Dendritic cell treated with granulocyte-macrophage colony-stimulating factor and Interleukin-4, amounts not matched to agents 40 ng/mL and 50 ng/mL, for 4 days (primary cell): ENCODE results near the gene DOCK1.

Experiments
- H3K27ac Mint-ChIP-seq: one replicate; pipeline ENCODE4 v1.8.0; 2022; ENCODE audit warnings: mild to moderate bottlenecking, mixed read lengths
- H3K27me3 Mint-ChIP-seq: one replicate; pipeline ENCODE4 v1.8.0; 2022; ENCODE audit warnings: mild to moderate bottlenecking, mixed read lengths
- H3K36me3 Mint-ChIP-seq: one replicate; pipeline ENCODE4 v1.8.0; 2022; ENCODE audit warnings: low read depth, mixed read lengths
- H3K4me1 Mint-ChIP-seq: one replicate; pipeline ENCODE4 v1.8.0; 2022; ENCODE audit warnings: low read depth, mixed read lengths
- H3K4me3 Mint-ChIP-seq: one replicate; pipeline ENCODE4 v1.8.0; 2022; ENCODE audit warnings: mild to moderate bottlenecking, moderate library complexity, mixed read lengths
- H3K9me3 Mint-ChIP-seq: one replicate; pipeline ENCODE4 v1.8.0; 2022; ENCODE audit warnings: mixed read lengths
- intact Hi-C: fragments of 100-400 bp; cut with micrococcal nuclease; formaldehyde crosslinking; loops from one replicate; pipeline ENCODE4 v1.15.0; 2022

The DOCK1 gene

GRCh38 chr10:127003032-127003685 is 97.9 kb downstream of the DOCK1 start:
- Mint-ChIP-seq H3K27me3 (no peaks in the 10 kb centered on the region), H3K4me1 (no peaks in the 10 kb centered on the region), H3K27ac (no peak overlapping the region), H3K9me3 (peaks cover 9% of the 10 kb centered on the region), H3K4me3 (no peak overlapping the region), H3K36me3 (peaks cover 38% of the 10 kb centered on the region)
- intact Hi-C loops: no loop called here

GRCh38 chr10:127006453-127006852 is 101.2 kb downstream of the DOCK1 start:
- Mint-ChIP-seq H3K36me3 (peaks cover 28% of the 10 kb centered on the region), H3K4me3 (no peak overlapping the region), H3K27me3 (no peaks in the 10 kb centered on the region), H3K4me1 (no peaks in the 10 kb centered on the region), H3K27ac (no peak overlapping the region), H3K9me3 (no peaks in the 10 kb centered on the region)
- intact Hi-C loops: no loop called here

GRCh38 chr10:127009366-127009765 is 104.1 kb downstream of the DOCK1 start:
- Mint-ChIP-seq H3K4me1 (peaks cover 12% of the 10 kb centered on the region), H3K4me3 (no peak overlapping the region), H3K36me3 (peaks cover 22% of the 10 kb centered on the region), H3K27ac (no peak overlapping the region), H3K27me3 (peaks cover 8% of the 10 kb centered on the region), H3K9me3 (no peaks in the 10 kb centered on the region)
- intact Hi-C loops: no loop called here

- intact Hi-C loops: no loop called here
- H3K4me3 Mint-ChIP-seq: no peak overlapping the region
- no peaks in the 10 kb centered on the region for H3K9me3 Mint-ChIP-seq
- H3K27ac Mint-ChIP-seq: no peak overlapping the region
- peaks cover 8% of the 10 kb centered on the region for H3K27me3 Mint-ChIP-seq
- H3K4me1 Mint-ChIP-seq: peaks cover 12% of the 10 kb centered on the region
- H3K36me3 Mint-ChIP-seq: peaks cover 16% of the 10 kb centered on the region
Observed at GRCh38 chr10:127011174-127011573, 105.9 kb downstream of the DOCK1 start.

GRCh38 chr10:127012071-127012768 is 107.0 kb downstream of the DOCK1 start:
- Mint-ChIP-seq H3K9me3 (no peaks in the 10 kb centered on the region), H3K27me3 (peaks cover 8% of the 10 kb centered on the region), H3K4me3 (no peak overlapping the region), H3K36me3 (peaks cover 6% of the 10 kb centered on the region), H3K4me1 (peaks cover 12% of the 10 kb centered on the region), H3K27ac (no peak overlapping the region)
- intact Hi-C loops: no loop called here

- Mint-ChIP-seq H3K27ac (no peak overlapping the region), H3K9me3 (no peaks in the 10 kb centered on the region), H3K4me3 (no peak overlapping the region), H3K27me3 (peaks cover 8% of the 10 kb centered on the region), H3K4me1 (peaks cover 12% of the 10 kb centered on the region), H3K36me3 (peaks cover 6% of the 10 kb centered on the region)
- intact Hi-C loops: no loop called here
Observed at GRCh38 chr10:127012769-127013152, 107.5 kb downstream of the DOCK1 start.

- H3K36me3 Mint-ChIP-seq: peaks cover 6% of the 10 kb centered on the region
- no peak overlapping the region for H3K4me3 Mint-ChIP-seq
- intact Hi-C loops: no loop called here
- peaks cover 8% of the 10 kb centered on the region for H3K27me3 Mint-ChIP-seq
- H3K27ac Mint-ChIP-seq: no peak overlapping the region
- H3K9me3 Mint-ChIP-seq: no peaks in the 10 kb centered on the region
- peaks cover 12% of the 10 kb centered on the region for H3K4me1 Mint-ChIP-seq
Observed at GRCh38 chr10:127013211-127013656, 108.0 kb downstream of the DOCK1 start.

GRCh38 chr10:127013691-127014473 is 108.7 kb downstream of the DOCK1 start:
- H3K9me3 Mint-ChIP-seq: no peaks in the 10 kb centered on the region
- no peak overlapping the region for H3K27ac Mint-ChIP-seq
- H3K27me3 Mint-ChIP-seq: peaks cover 8% of the 10 kb centered on the region
- H3K4me3 Mint-ChIP-seq: no peak overlapping the region
- H3K36me3 Mint-ChIP-seq: peaks cover 6% of the 10 kb centered on the region
- H3K4me1 Mint-ChIP-seq: peaks cover 12% of the 10 kb centered on the region
- intact Hi-C loops: no loop called here

- Mint-ChIP-seq H3K27me3 (peaks cover 8% of the 10 kb centered on the region), H3K27ac (no peak overlapping the region)
Observed at GRCh38 chr10:127014671-127015070, 109.4 kb downstream of the DOCK1 start.

GRCh38 chr10:127015373-127015772 is 110.1 kb downstream of the DOCK1 start:
- Mint-ChIP-seq H3K36me3 (no peaks in the 10 kb centered on the region), H3K4me3 (no peak overlapping the region), H3K4me1 (peaks cover 12% of the 10 kb centered on the region), H3K9me3 (no peaks in the 10 kb centered on the region), H3K27me3 (peaks cover 8% of the 10 kb centered on the region), H3K27ac (no peak overlapping the region)
- intact Hi-C loops: no loop called here

More at GRCh38 chr10:127014671-127015070, 109.4 kb downstream of the DOCK1 start:
- intact Hi-C loops: no loop called here
- no peaks in the 10 kb centered on the region for H3K9me3 Mint-ChIP-seq
- no peaks in the 10 kb centered on the region for H3K36me3 Mint-ChIP-seq
- peaks cover 12% of the 10 kb centered on the region for H3K4me1 Mint-ChIP-seq
- H3K4me3 Mint-ChIP-seq: no peak overlapping the region

GRCh38 chr10:127016331-127016730 is 111.1 kb downstream of the DOCK1 start:
- Mint-ChIP-seq H3K9me3 (no peaks in the 10 kb centered on the region), H3K36me3 (no peaks in the 10 kb centered on the region), H3K27ac (no peak overlapping the region), H3K27me3 (peaks cover 8% of the 10 kb centered on the region), H3K4me3 (no peak overlapping the region), H3K4me1 (peaks cover 12% of the 10 kb centered on the region)
- intact Hi-C loops: no loop called here

- intact Hi-C loops: no loop called here
- H3K9me3 Mint-ChIP-seq: no peaks in the 10 kb centered on the region
- no peaks in the 10 kb centered on the region for H3K36me3 Mint-ChIP-seq
- no peak overlapping the region for H3K27ac Mint-ChIP-seq
- H3K27me3 Mint-ChIP-seq: peaks cover 2% of the 10 kb centered on the region
- peaks cover 2% of the 10 kb centered on the region for H3K4me1 Mint-ChIP-seq
- no peak overlapping the region for H3K4me3 Mint-ChIP-seq
Observed at GRCh38 chr10:127017541-127018297, 112.5 kb downstream of the DOCK1 start.

- intact Hi-C loops: no loop called here
- Mint-ChIP-seq H3K27ac (no peak overlapping the region), H3K27me3 (no peaks in the 10 kb centered on the region), H3K9me3 (no peaks in the 10 kb centered on the region), H3K36me3 (peaks cover 5% of the 10 kb centered on the region), H3K4me1 (no peaks in the 10 kb centered on the region), H3K4me3 (no peak overlapping the region)
Observed at GRCh38 chr10:127018298-127018650, 113.0 kb downstream of the DOCK1 start.

GRCh38 chr10:127018766-127019165 is 113.5 kb downstream of the DOCK1 start:
- intact Hi-C loops: no loop called here
- no peak overlapping the region for H3K27ac Mint-ChIP-seq

More at GRCh38 chr10:127018766-127019165, 113.5 kb downstream of the DOCK1 start:
- no peaks in the 10 kb centered on the region for H3K4me1 Mint-ChIP-seq
- H3K27me3 Mint-ChIP-seq: no peaks in the 10 kb centered on the region
- H3K36me3 Mint-ChIP-seq: peaks cover 10% of the 10 kb centered on the region
- no peak overlapping the region for H3K4me3 Mint-ChIP-seq
- no peaks in the 10 kb centered on the region for H3K9me3 Mint-ChIP-seq
